RWPE1 (cell line): Measurements from ENCODE around the gene IL10RA.

Experiments
- CTCF ChIA-PET: fragments of 350-600 bp; sonication (Branson Sonifier 250); formaldehyde crosslinking; extraction: SDS; loops from one replicate; lab custom pipeline; 2021; lab: Yijun Ruan, JAX
- POLR2A ChIA-PET: fragments of 400-600 bp; formaldehyde crosslinking; extraction: SDS; loops from one replicate; lab custom pipeline; 2020; ENCODE audit warnings: antibody characterized with exemption; ENCODE audit not compliant: low non-redundant PET; lab: Yijun Ruan, JAX
- DNase-seq: peaks from one replicate; pipeline ENCODE4 v3.0.0; 2012; ENCODE audit warnings: low spot score
- H3K27ac ChIP-seq: fragments of 450-650 bp; 2 replicates; pipeline ENCODE4 v1.5.1; 2017
- CTCF ChIP-seq: fragments of 450-650 bp; conservative IDR thresholded peaks from 2 replicates; pipeline ENCODE4 v1.5.1; 2017; ENCODE audit warnings: low read depth, mild to moderate bottlenecking

IL10RA gene

GRCh38 chr11:118042141-118042540, 55.9 kb downstream of the IL10RA start:
- no peak for TF ChIP-seq CTCF
- CTCF ChIA-PET, result interaction anchor here (0.6 kb wide), 1 partner anchor 1576 kb away, joined by 3 read pairs; no protein-coding TSS in a partner anchor
- H3K27ac ChIP-seq, result no peak overlapping the region
- POLR2A ChIA-PET, result no interaction called here
- no peak for DNase-seq

- H3K27ac ChIP-seq, result no peak overlapping the region
- POLR2A ChIA-PET, result no interaction called here
- no peak for DNase-seq
- CTCF ChIA-PET, result no interaction called here
- TF ChIP-seq CTCF, result no peak
Observed at GRCh38 chr11:118042796-118043195, 56.6 kb downstream of the IL10RA start.

- CTCF ChIA-PET, result interaction anchor here (0.6 to 1.1 kb wide), 4 partner anchors 8 to 388 kb away, joined by 3 read pairs; partner anchors contain the start of gene FXYD6
- no peak overlapping the region for H3K27ac ChIP-seq
- POLR2A ChIA-PET, result no interaction called here
- no peak for TF ChIP-seq CTCF
- DNase-seq, result no peak
Observed at GRCh38 chr11:118045191-118045590, 59.0 kb downstream of the IL10RA start.

GRCh38 chr11:118046051-118046963, 60.1 kb downstream of the IL10RA start:
- no peak for TF ChIP-seq CTCF
- no peak for DNase-seq
- H3K27ac ChIP-seq, result no peak overlapping the region
- CTCF ChIA-PET, result interaction anchor here (0.6 kb wide), 1 partner anchor 229 kb away, joined by 3 read pairs; no protein-coding TSS in a partner anchor
- POLR2A ChIA-PET, result no interaction called here

GRCh38 chr11:118046964-118047700, 60.9 kb downstream of the IL10RA start:
- no peak for DNase-seq
- ChIA-PET POLR2A (no interaction called here), CTCF (interaction anchor here (0.6 kb wide), 1 partner anchor 230 kb away, joined by 3 read pairs; no protein-coding TSS in a partner anchor)
- no peak for TF ChIP-seq CTCF
- H3K27ac ChIP-seq, result no peak overlapping the region

GRCh38 chr11:118047749-118048148, 61.6 kb downstream of the IL10RA start:
- no peak overlapping the region for H3K27ac ChIP-seq
- DNase-seq, result no peak
- POLR2A ChIA-PET, result no interaction called here
- no peak for TF ChIP-seq CTCF
- CTCF ChIA-PET, result no interaction called here
